NCI-H187 treated with DMSO at 0.1 percent for 48 hours (cell line): ENCODE measurements around the gene RAB11FIP5.

ENCODE experiments used
- DNase-seq: peaks from one replicate; lab custom pipeline; 2025; lab: John Stamatoyannopoulos, UW

RAB11FIP5 gene

DNA sequence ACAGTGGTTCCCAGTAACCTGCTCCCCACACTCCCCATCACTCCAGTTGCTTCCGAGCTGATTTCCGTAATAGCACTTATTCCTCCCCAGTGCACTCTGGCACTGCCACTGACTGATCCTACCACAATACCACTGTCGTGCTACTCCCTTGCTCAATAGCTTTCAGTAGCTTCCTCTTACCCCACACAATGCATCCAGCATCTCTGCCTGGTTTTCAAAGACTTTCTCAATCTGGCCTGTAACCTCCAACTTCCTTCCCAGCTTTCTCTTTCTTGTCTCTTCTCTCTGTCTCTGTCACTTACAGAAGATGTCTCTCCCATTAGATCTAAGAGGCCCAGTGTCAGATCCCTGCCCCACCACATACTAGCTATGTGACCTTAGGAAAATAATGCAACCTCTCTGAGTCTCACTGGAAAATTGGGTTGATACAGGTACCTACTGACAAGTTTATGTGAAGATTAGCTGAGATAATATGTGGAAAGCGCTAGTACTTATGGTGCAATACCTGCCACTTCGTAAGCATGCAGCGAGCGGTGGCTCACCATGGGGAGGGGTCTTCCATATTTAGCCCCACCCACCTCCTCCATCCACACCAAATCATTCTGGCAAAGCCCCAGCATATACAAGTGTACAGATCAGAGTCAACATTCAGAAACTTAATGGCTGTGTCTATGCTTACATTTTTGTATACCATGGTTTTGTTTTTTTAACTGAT lies 77.9 kb downstream of the RAB11FIP5 start:
- no peak for DNase-seq

DNA sequence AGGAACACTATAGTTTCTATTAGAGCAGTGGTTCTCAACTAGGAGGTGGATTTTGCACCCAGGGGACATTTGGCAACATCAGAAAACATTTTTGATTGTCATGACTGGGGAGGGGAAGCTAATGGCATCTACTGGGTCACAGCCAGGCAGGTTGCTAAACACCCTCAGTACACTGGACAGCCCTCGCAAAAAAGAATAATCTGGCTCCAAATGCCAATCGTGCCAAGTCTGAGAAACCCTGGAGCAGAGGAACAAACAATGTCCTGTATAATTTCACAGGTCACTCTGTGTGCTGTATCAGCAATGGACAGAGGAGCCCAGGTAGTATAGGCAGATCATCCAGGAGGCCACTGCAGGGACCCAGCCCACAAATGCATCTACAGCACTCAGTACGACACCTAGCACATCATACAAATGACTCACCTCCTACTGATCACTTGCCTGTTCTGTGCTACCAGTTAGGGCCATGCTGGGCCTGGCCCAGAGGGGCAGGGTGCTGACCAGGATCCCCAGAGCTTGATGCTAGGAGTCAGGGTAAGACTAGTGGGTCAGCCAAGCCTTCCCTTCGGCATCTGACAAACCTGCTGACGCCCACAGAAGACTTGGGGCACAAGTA lies 78.9 kb downstream of the RAB11FIP5 start:
- no peak for DNase-seq

DNA sequence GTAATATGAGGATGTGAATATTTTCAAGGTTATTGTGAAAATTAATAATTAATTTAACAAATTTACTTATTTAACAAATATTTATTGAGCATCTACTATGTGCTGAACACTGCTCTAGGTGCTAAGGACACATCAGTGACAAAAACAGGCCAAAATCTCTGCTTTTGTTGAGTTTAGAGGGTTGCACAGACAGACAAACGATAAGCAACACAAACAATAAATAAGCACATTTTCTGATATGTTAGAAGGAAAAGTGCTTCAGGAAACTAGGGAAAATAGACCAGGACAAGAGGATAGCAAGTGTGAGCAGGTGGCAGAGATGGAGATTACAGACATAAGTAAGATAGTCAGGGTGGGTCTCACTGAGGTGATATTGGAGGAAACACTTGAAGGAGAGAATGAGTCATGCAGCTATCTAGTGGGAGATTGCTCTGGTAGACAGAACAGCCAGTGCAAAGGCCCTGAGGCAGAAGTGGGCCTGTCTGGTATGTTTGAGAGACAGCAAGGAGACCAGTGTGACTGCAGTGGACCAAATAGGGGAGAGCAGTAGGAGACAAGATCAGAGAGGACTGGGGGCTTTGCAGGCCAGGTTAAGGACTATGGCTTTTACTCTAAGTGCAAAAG lies 79.5 kb downstream of the RAB11FIP5 start:
- DNase-seq = no peak

DNA sequence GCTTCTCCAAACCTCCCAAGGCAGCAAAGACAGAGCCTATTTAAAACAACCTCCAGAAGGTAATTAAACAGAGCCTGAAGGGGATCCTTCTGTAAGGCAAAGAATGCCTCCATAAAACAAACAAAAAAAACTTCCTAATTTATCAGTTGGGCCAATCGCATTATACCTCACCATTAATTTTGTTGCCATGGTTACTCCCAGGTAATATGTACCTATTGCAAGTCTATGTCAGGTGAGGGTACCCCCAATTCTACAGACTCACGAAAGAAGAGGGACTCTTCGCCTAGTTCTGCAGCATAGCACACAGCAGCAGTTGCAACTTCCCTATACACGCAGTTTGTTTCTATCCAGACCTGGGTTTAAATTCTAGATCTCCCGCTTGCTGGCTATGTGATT lies 80.0 kb downstream of the RAB11FIP5 start:
- DNase-seq = no peak

DNA sequence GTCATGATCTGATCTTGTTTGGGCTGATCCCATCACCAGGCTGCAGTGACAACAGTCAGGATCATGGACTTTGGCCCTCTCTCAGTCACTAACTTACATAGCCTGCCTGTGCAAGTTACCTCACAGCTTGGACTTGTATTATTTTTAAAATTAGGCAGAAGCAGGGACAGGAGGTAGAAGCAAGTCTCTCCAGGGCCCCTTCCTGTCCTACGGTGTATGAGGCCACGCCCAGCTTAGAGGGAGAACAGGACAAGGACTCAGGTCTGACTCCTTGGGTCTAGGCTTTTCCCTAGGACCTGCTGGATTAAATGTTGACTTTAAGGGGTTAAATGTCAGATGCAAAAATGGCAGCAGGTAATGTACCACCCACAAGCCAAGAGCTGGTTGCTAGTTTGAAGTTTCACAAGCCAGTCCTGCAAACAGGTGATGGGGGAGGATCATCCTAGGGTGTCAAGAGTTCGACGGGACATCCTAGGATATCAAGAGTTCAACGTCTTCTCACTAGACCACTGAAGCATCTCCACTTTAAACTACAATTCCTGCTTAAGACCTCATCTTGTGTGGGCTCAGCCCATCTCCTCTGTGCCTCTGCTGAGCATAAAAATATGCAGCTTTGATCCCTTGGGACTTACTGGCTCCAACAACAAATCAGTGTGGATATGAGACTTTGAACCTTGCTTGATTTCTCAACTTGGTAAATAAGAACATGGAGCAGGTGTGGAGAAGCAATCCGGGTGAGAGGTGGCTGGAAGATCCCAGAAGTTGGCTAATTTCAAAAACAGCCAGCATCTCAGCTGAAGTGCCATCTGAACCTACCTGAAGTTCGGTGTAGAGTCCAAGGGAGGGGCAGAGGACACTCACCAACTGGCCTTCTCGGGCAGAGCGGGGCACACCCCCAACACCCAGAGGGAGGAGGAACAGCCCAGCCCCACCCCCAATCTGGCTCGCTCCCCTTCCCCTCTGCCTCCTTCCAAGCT lies 80.7 kb downstream of the RAB11FIP5 start:
- no peak for DNase-seq

GRCh38 chr2:73031095-73031678 lies 81.6 kb downstream of the RAB11FIP5 start:
- DNase-seq = no peak

DNA sequence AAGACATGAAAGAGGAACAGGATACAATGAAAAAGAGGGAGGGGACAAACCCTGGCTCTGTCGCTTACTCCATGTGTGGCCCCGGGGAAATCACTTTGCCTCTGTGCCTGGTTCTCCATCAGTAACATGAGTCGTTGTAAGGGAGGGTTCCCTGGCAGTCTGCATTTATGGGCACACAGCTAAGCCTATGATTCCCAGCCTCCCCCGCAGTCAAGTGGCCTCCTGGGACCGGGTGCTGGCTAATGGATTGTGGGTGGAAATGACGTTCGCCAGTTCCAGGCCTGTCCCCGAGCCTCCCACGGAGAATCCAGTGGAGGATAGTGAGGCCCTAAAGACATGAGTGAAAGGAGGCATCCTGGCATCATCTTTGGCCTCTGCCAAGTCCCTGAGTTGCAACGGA lies 83.9 kb downstream of the RAB11FIP5 start:
- DNase-seq = no peak

DNA sequence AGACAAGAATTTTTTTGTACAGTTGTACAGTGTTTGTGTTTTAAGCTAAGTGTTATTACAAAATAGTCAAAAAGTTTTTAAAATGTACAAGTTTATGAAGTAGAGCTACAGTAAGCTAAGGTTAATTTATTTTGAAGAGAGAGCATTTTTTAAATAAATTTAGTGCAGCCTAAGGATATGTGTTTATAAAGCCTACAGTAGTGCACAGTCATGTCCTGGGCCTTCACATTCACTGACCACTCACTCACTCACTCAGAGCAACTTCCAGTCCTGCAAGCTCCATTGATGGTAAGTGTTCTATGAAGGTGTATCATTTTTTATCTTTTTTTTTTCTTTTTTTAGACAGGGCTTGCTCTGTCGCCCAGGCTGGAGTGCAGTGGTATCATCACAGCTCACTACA lies 85.4 kb downstream of the RAB11FIP5 start:
- DNase-seq = no peak

GRCh38 chr2:73023497-73023896 lies 89.3 kb downstream of the RAB11FIP5 start:
- DNase-seq = no peak
